Suprapubic skin (tissue), 4 donors: ENCODE data around the gene FXYD7. TPM values are rescaled to one million over a fixed set of nuclear protein-coding genes. Genes with fewer than 3 reads are reported as not detected.
A peak's percentile ranks its signal among the peaks of the same experiment; 100 is the strongest.

Experiments used
- DNase-seq, 2 donors: peaks; one replicate each; pipeline ENCODE4 v3.0.0-alpha.2; 2019; ENCODE audit warnings: low spot score in 2 of 2
- H3K27ac ChIP-seq: fragments of 200-600 bp; sonication (generic); one replicate; pipeline ENCODE4 v1.5.1; 2019
- H3K27me3 ChIP-seq: fragments of 200-600 bp; sonication (generic); one replicate; pipeline ENCODE4 v1.5.1; 2019
- H3K36me3 ChIP-seq: fragments of 200-600 bp; sonication (generic); one replicate; pipeline ENCODE4 v1.5.1; 2019
- H3K4me1 ChIP-seq: fragments of 200-600 bp; sonication (generic); one replicate; pipeline ENCODE4 v1.5.1; 2019
- H3K4me3 ChIP-seq: fragments of 200-600 bp; sonication (generic); one replicate; pipeline ENCODE4 v1.5.1; 2019; ENCODE audit warnings: mild to moderate bottlenecking
- H3K9me3 ChIP-seq: fragments of 200-600 bp; sonication (generic); one replicate; pipeline ENCODE4 v1.5.1; 2019
- EP300 ChIP-seq: sonication (generic); formaldehyde crosslinking; IDR thresholded peaks from one replicate; pipeline ENCODE4 v1.6.1; 2017; ENCODE audit warnings: antibody characterized with exemption
- POLR2A ChIP-seq, 2 donors: fragments of 450-650 bp; IDR thresholded peaks; one replicate each; pipeline ENCODE4 v1.6.1; 2017; ENCODE audit warnings: antibody characterized with exemption in 2 of 2, mild to moderate bottlenecking in 2 of 2, moderate library complexity in 2 of 2
- POLR2AphosphoS5 ChIP-seq, 3 donors: sonication (generic); formaldehyde crosslinking; IDR thresholded peaks; one replicate each; pipeline ENCODE4 v1.6.1; 2017; ENCODE audit warnings: antibody characterized with exemption in 3 of 3
- WGBS: methylation state at CpG from one replicate; pipeline ENCODE4 v1.1.5; 2018; 5-methylcytosine and 5-hydroxymethylcytosine counted together
- total RNA-seq, 4 donors: library from RNA; depleted of rRNA; stranded (reverse); fragments of >200 nt; gene quantifications; one replicate each; pipeline ENCODE4 v1.1.0, GENCODE V29; 2016
- TF ChIP-seq, protein P1 (sequence below), 2 donors: fragments of 200-600 bp in 1 of 2; fragments of 450-650 bp in 1 of 2; sonication (generic) in 1 of 2; IDR thresholded peaks; one replicate each; pipeline ENCODE4 v1.5.1; 2016 to 2019; ENCODE audit warnings: antibody characterized with exemption in 2 of 2, mild to moderate bottlenecking in 1 of 2, moderate library complexity in 1 of 2

Gene FXYD7
- total RNA-seq, 4 donors from 2014 or later = 2.2 TPM; not detected in 3

DNA sequence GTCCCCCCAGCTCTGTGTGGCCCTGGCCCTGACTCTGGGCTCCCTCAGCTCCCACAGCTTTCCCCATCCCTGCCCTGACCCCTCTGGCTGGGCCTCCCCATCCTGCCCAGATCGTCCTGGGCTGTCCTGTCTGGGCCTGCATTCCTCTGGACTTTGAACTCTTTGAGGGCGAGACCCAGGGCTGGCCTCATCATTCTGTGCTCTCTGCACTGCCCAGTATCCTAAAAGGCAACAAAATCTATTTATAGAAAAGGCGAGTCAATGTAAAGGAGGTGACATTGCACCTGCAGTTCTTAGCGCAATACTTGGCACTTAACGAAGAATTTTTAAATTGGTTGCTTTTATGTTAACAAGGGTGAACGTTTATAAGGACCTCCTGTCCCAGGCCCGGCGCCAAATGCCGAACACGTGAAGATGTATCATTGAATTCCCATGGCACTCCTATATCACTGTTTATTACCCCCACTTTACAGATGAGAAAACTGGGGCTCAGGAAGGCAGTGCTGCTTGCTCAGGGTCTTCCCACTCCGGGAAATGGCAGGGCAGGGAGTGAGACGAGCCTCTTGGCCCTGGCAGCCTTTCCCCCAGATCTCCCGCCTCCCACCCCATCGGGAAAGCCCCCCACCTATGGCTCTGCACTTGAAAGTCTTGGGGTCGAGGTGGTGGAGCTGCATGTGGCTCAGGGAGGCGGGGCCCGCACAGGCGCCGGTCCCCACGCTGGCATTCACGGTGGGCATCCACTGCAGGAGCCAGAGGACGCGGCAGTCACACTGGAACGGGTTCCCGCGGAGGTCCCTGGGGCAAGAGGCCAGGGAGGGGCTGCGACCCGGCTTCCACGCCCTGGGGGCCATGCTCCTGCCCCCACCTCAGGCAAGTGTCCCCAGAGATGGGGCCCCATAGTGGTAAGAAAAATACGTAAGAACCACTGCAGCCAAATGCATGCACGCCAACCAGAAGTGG is 12.0 kb upstream of the FXYD7 start:
- no peak overlapping the region for H3K27ac ChIP-seq
- DNase-seq = no peak
- 70% methylated on average over 26 of the region's 31 CpGs for WGBS

DNA sequence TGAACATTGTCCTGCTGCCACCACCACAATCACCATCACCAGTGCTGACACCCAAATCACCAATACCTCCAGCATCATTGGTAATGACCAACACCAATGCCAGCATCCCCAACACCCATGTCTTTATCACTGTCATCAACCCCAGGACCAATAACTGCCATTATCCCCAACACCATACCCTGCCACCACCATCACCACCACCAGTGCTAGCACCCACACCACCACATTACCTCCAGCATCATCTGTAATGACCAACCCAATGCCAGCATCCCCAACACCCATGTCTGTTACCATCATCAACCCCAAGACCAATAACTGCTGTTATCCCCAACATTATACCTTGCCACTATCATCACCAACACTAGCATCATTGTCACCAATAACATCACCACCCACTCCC is 10.8 kb upstream of the FXYD7 start:
- Histone ChIP-seq H3K9me3 (no peaks in the 10 kb centered on the region), H3K36me3 (no peaks in the 10 kb centered on the region), H3K4me1 (peaks cover 54% of the 10 kb centered on the region), H3K4me3 (peak overlapping the region; percentile 1), H3K27me3 (no peaks in the 10 kb centered on the region), H3K27ac (no peak overlapping the region)
- DNase-seq = no peak
- TF ChIP-seq POLR2AphosphoS5 (IDR thresholded peaks at IDR 0.05) = no peak
- no peak for TF ChIP-seq EP300
- TF ChIP-seq, protein P1, sequence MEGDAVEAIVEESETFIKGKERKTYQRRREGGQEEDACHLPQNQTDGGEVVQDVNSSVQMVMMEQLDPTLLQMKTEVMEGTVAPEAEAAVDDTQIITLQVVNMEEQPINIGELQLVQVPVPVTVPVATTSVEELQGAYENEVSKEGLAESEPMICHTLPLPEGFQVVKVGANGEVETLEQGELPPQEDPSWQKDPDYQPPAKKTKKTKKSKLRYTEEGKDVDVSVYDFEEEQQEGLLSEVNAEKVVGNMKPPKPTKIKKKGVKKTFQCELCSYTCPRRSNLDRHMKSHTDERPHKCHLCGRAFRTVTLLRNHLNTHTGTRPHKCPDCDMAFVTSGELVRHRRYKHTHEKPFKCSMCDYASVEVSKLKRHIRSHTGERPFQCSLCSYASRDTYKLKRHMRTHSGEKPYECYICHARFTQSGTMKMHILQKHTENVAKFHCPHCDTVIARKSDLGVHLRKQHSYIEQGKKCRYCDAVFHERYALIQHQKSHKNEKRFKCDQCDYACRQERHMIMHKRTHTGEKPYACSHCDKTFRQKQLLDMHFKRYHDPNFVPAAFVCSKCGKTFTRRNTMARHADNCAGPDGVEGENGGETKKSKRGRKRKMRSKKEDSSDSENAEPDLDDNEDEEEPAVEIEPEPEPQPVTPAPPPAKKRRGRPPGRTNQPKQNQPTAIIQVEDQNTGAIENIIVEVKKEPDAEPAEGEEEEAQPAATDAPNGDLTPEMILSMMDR (IDR thresholded peaks at IDR 0.05) = no peak
- no peak for TF ChIP-seq POLR2A (IDR thresholded peaks at IDR 0.05)

More for the DNA sequence above, 12.0 kb upstream of the FXYD7 start:
- TF ChIP-seq POLR2A (IDR thresholded peaks at IDR 0.05) (no peak), POLR2AphosphoS5 (IDR thresholded peaks at IDR 0.05) (no peak), EP300 (no peak)
- TF ChIP-seq, protein P1 (IDR thresholded peaks at IDR 0.05) = no peak
- Histone ChIP-seq H3K4me3 (peak overlapping the region; percentile 5), H3K36me3 (no peaks in the 10 kb centered on the region), H3K27me3 (no peaks in the 10 kb centered on the region), H3K4me1 (peaks cover 53% of the 10 kb centered on the region), H3K9me3 (no peaks in the 10 kb centered on the region)

DNA sequence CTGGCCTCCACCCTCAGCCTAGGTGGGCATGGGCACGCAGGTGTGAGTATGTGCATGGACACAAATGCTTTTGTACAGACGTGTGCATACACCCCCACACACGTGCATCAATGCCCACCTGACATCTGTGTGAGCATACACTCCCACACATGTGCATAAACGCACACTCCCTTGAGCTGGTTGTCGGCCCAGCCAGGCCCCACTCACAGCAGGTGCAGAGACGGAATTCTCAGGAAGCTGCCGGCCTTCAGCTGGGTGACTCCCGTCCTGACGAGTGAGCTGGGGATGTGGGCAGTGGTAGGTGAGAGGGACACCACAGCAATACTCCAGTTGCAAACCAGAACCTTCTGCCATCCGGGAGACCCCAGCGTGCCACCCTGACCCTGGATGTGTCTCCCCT is 9.2 kb upstream of the FXYD7 start:
- peak overlapping the region; percentile 31 for H3K4me3 ChIP-seq

DNA sequence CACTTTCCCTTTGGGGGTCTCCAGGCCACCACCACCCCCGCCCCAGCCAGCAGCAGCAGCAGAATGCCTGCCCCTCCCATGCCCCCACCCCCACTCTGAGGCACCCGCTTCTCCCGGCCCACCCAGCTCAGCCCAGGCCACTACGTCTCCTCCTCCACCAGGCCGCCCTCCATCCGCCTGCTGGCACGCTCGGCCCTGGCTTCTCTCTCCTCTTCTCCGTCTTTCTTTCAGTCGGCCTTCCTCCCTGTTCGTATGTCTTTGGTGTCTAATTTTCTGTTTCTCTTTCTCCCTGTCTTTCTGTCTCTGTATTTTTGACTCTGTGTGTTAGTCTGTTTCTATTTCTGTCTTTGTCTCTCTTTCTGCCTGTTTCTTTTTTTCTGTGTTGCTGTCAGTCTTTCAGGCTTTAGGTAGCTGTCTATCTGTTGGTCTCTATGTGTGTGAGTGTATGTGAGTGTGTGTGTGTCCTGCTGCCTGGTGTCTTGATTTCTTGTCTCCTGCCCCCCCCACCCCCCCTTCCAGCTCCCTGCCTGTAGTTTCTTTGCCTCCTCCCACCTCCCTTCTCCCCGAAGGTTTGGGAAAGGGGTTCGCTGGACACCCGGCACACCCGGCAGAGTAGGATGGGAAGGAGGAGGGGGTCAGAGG is 8.3 kb upstream of the FXYD7 start, which contains the start of gene LGI4:
Gene LGI4, minus strand, starts transcription at position 459 of the 642 bp plus-strand sequence. Its CDS starts 379 bp downstream, at position 80.
- Histone ChIP-seq H3K27me3 (no peaks in the 10 kb centered on the region), H3K27ac (peak within 1 kb of the TSS; percentile 67), H3K4me3 (peak within 1 kb of the TSS; percentile 31), H3K9me3 (no peaks in the 10 kb centered on the region), H3K36me3 (no peaks in the 10 kb centered on the region), H3K4me1 (peaks cover 66% of the 10 kb centered on the region)
- TF ChIP-seq, protein P1 (IDR thresholded peaks at IDR 0.05) = no peak
- TF ChIP-seq EP300 (no peak), POLR2AphosphoS5 (IDR thresholded peaks at IDR 0.05) (no peak), POLR2A (IDR thresholded peaks at IDR 0.05) (no peak)
- DNase-seq = no peak
- 61% methylated on average over 15 of the region's 15 CpGs for WGBS

More for the DNA sequence above, 9.2 kb upstream of the FXYD7 start:
- no peak for DNase-seq
- H3K36me3 ChIP-seq = no peaks in the 10 kb centered on the region
- WGBS = 74% methylated on average over 9 of the region's 11 CpGs
- no peaks in the 10 kb centered on the region for H3K27me3 ChIP-seq
- no peak overlapping the region for H3K27ac ChIP-seq
- TF ChIP-seq EP300 = no peak
- no peak for TF ChIP-seq POLR2A (IDR thresholded peaks at IDR 0.05)
- no peak for TF ChIP-seq POLR2AphosphoS5 (IDR thresholded peaks at IDR 0.05)
- TF ChIP-seq, protein P1 (IDR thresholded peaks at IDR 0.05) = no peak
- no peaks in the 10 kb centered on the region for H3K9me3 ChIP-seq
- peaks cover 60% of the 10 kb centered on the region for H3K4me1 ChIP-seq
